ENCODE measurements around the gene NAA11.

DNA sequence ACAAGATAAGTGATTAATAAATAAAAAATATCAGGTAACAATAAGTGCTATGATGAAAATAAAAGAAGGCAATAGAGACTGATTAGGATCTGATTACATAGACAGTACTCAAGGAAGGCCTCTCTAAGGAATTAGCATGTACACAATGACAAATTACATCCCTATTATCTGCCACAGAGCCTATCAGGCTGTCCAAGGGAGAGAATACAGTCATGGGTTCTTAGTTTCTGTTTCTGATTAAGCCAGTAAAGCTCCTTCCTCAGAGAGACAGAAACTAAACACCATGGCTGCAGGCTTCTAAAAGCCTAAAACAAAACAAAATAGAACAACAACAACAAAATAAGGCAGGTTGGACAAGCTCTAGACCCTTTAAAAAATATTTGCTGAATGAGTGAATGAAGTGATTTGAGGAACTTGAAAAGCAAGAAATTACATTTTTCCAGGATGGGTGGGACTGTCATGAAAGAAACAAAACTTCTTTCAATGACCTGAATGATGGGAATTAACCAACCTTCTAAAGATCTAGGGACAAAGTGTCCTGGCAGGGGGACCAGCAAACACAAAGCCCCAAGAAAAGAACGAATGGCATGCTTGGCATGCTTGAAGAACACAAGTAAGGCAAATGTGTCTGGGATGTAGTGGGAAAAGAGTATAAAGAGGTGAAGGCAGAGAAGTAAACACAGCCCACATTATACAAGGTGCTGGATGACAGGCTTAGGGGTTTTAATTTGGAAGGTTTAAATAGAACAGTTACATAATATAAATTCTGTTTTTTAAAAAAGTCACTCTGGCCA lies 44.1 kb downstream of the NAA11 start:
- TF ChIP-seq, protein P1, sequence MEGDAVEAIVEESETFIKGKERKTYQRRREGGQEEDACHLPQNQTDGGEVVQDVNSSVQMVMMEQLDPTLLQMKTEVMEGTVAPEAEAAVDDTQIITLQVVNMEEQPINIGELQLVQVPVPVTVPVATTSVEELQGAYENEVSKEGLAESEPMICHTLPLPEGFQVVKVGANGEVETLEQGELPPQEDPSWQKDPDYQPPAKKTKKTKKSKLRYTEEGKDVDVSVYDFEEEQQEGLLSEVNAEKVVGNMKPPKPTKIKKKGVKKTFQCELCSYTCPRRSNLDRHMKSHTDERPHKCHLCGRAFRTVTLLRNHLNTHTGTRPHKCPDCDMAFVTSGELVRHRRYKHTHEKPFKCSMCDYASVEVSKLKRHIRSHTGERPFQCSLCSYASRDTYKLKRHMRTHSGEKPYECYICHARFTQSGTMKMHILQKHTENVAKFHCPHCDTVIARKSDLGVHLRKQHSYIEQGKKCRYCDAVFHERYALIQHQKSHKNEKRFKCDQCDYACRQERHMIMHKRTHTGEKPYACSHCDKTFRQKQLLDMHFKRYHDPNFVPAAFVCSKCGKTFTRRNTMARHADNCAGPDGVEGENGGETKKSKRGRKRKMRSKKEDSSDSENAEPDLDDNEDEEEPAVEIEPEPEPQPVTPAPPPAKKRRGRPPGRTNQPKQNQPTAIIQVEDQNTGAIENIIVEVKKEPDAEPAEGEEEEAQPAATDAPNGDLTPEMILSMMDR (conservative IDR thresholded peaks at IDR 0.05; ENCODE audit: low read length), result no peak
- no peak for TF ChIP-seq EZH2phosphoT487 (IDR thresholded peaks at IDR 0.05; ENCODE audit: borderline replicate concordance, low read depth, low read length)
